ENCODE measurements around the gene ADCY5. TPM values are rescaled to one million over a fixed set of nuclear protein-coding genes. Genes with fewer than 3 reads are reported as not detected.
"Not testable (repeated sequence)": the region's sequence is repeated elsewhere in the genome, so short reads cannot be mapped to it uniquely, and the experiment has no call there.

ADCY5 gene
- total and polyA plus RNA-seq, 2 donors (not counting 1 experiment from before 2014, with no cell fraction given), result not detected

DNA sequence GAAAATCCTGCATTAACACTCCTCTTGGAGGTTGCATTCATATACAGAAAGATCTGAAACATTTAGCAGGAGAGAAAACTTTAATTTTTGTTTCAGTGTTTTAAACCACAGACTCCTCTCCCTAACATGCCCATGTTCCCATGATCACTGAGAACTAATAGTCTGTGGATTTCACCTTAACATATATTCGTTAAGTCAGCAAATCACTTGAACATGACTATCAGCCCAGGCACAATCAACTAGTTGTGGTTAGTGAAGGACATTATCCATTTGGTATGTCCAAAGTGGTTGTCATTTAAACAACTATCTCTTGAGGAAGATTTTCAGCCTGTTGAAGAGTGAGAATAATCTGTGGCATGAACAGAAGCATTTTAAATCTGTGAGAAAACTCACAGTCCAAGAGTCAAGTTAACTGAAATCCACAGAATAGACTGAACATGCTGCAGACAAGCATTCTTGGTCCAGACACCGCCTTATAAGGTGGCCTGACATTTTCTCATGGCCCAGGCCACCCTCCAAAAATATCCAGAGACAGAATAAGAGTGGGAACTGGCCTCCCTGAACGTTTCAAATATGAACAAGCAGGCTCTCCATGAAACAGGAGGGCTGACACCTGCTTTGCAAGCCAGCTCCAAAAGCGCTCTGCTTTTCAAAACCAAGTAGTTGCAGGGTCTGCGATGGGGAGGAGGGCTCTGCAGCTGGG is 39.9 kb upstream of the ADCY5 start:
- no peaks in the 10 kb centered on the region for H3K27me3 ChIP-seq (replicated peaks in 1 of 4; ENCODE audit: control extremely low read depth in 1 of 4, control insufficient read depth in 3 of 4, insufficient read depth in 4 of 4, low read length in 3 of 4)
- CTCF ChIA-PET, result interaction anchor here (1.1 to 2.0 kb wide), 2 partner anchors 9 to 1942 kb away, joined by 3 to 10 read pairs; partner anchors contain the start of gene POLQ
- POLR2A ChIA-PET, result no interaction called here
- no peak overlapping the region for H3K4me2 ChIP-seq (replicated peaks; ENCODE audit: low read depth, low read length, poor library complexity, severe bottlenecking)
- H3K27ac Mint-ChIP-seq, result no peak overlapping the region
- no peak for DNase-seq
- H3K4me3 ChIP-seq (ENCODE audit: control extremely low read depth in 1 of 5, extremely low read depth in 1 of 5, insufficient read depth in 1 of 5, low read depth in 2 of 5, low read length in 4 of 5), result no peak overlapping the region
- H2AFZ ChIP-seq (ENCODE audit: insufficient read depth, low read depth, low read length, poor library complexity, severe bottlenecking), result no peak overlapping the region
- no peaks in the 10 kb centered on the region for H3K9me3 Mint-ChIP-seq (ENCODE audit: insufficient read depth)
- peaks cover 0 to 8% of the 10 kb centered on the region in 2 experiments for H3K36me3 ChIP-seq (replicated peaks in 1 of 2; ENCODE audit: control extremely low read depth in 1 of 2, control insufficient read depth in 1 of 2, extremely low read depth in 1 of 2, insufficient read depth in 2 of 2, low read length in 1 of 2)
- no peaks in the 10 kb centered on the region for H3K9me3 ChIP-seq (ENCODE audit: control extremely low read depth in 1 of 3, control insufficient read depth in 2 of 3, insufficient read depth in 1 of 3, low read length in 2 of 3)
- H3K79me2 ChIP-seq (ENCODE audit: control insufficient read depth, insufficient read depth, low read length), result no peaks in the 10 kb centered on the region
- H3K27ac ChIP-seq (ENCODE audit: low read length in 2 of 2), result no peak overlapping the region
- ATAC-seq (ENCODE audit: low read depth), result no peak
- intact Hi-C loops (cut with micrococcal nuclease), result no loop called here
- H3K4me1 Mint-ChIP-seq, result no peaks in the 10 kb centered on the region
- H4K20me1 ChIP-seq (ENCODE audit: control insufficient read depth, insufficient read depth, low read length, poor library complexity, severe bottlenecking), result no peaks in the 10 kb centered on the region
- WGBS (ENCODE audit: insufficient coverage), result 97% methylated on average over 4 of the region's 5 CpGs
- no peak overlapping the region for H3K9ac ChIP-seq (ENCODE audit: low read length)
- no peak overlapping the region for H3K4me3 Mint-ChIP-seq
- peaks cover 3% of the 10 kb centered on the region for H3K27me3 Mint-ChIP-seq
- TF ChIP-seq EZH2 (IDR thresholded peaks at IDR 0.05; ENCODE audit: borderline replicate concordance, insufficient read depth, low read depth, low read length, poor library complexity, severe bottlenecking), result no peak
- TF ChIP-seq, protein P1, sequence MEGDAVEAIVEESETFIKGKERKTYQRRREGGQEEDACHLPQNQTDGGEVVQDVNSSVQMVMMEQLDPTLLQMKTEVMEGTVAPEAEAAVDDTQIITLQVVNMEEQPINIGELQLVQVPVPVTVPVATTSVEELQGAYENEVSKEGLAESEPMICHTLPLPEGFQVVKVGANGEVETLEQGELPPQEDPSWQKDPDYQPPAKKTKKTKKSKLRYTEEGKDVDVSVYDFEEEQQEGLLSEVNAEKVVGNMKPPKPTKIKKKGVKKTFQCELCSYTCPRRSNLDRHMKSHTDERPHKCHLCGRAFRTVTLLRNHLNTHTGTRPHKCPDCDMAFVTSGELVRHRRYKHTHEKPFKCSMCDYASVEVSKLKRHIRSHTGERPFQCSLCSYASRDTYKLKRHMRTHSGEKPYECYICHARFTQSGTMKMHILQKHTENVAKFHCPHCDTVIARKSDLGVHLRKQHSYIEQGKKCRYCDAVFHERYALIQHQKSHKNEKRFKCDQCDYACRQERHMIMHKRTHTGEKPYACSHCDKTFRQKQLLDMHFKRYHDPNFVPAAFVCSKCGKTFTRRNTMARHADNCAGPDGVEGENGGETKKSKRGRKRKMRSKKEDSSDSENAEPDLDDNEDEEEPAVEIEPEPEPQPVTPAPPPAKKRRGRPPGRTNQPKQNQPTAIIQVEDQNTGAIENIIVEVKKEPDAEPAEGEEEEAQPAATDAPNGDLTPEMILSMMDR (IDR thresholded peaks at IDR 0.05), result no peak
- no peaks in the 10 kb centered on the region for H3K4me1 ChIP-seq (ENCODE audit: control insufficient read depth in 2 of 2, insufficient read depth in 2 of 2, low read length in 2 of 2)

DNA sequence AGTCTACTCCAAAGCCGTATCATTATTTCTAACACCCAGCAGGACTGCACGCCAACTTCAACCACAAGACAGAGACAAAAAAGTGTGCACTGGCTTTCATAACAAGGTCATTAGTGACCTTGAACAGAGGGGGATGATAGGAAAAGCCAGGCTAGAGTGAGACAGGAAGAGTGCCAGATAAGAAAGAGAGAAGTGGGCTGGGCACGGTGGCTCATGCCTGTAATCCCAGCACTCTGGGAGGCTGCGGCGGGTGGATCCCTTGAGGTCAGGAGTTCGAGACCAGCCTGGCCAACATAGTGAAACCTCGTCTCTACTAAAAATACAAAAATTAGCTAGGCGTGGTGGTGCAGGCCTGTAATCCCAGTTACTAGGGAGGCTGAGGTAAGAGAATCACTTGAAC is 38.2 kb upstream of the ADCY5 start:
- H2AFZ ChIP-seq (ENCODE audit: insufficient read depth, low read depth, low read length, poor library complexity, severe bottlenecking); CTCF ChIA-PET; H3K4me3 Mint-ChIP-seq; H3K9me3 Mint-ChIP-seq (ENCODE audit: insufficient read depth); H3K27me3 ChIP-seq (replicated peaks in 1 of 4; ENCODE audit: control extremely low read depth in 1 of 4, control insufficient read depth in 3 of 4, insufficient read depth in 4 of 4, low read length in 3 of 4); H3K4me1 ChIP-seq (ENCODE audit: control insufficient read depth in 2 of 2, insufficient read depth in 2 of 2, low read length in 2 of 2); H3K79me2 ChIP-seq (ENCODE audit: control insufficient read depth, insufficient read depth, low read length); H3K27ac Mint-ChIP-seq; H3K27ac ChIP-seq (ENCODE audit: low read length in 2 of 2); POLR2A ChIA-PET; intact Hi-C loops (cut with micrococcal nuclease); H3K36me3 ChIP-seq (replicated peaks in 1 of 2; ENCODE audit: control extremely low read depth in 1 of 2, control insufficient read depth in 1 of 2, extremely low read depth in 1 of 2, insufficient read depth in 2 of 2, low read length in 1 of 2); DNase-seq; H3K9ac ChIP-seq (ENCODE audit: low read length); H3K4me2 ChIP-seq (replicated peaks; ENCODE audit: low read depth, low read length, poor library complexity, severe bottlenecking); H3K27me3 Mint-ChIP-seq; H3K4me3 ChIP-seq (ENCODE audit: control extremely low read depth in 1 of 5, extremely low read depth in 1 of 5, insufficient read depth in 1 of 5, low read depth in 2 of 5, low read length in 4 of 5); H4K20me1 ChIP-seq (ENCODE audit: control insufficient read depth, insufficient read depth, low read length, poor library complexity, severe bottlenecking); H3K9me3 ChIP-seq (ENCODE audit: control extremely low read depth in 1 of 3, control insufficient read depth in 2 of 3, insufficient read depth in 1 of 3, low read length in 2 of 3); ATAC-seq (ENCODE audit: low read depth); H3K4me1 Mint-ChIP-seq: not testable (repeated sequence)
- WGBS (ENCODE audit: insufficient coverage), result 100% methylated on average over 4 of the region's 8 CpGs
